LNCaP clone FGC (cell line): ENCODE data around the gene PRICKLE4.
A peak's percentile ranks its signal among the peaks of the same experiment; 100 is the strongest.

Experiments used
- DNase-seq: peaks from one replicate; pipeline ENCODE4 v3.0.0-alpha.2; 2011; ENCODE audit warnings: low read depth
- H3K4me3 ChIP-seq: 2 replicates; pipeline ENCODE4 v1.5.1; 2011; ENCODE audit warnings: mild to moderate bottlenecking, low read depth, low read length, control low read depth
- CTCF ChIP-seq: IDR thresholded peaks from 2 replicates; pipeline ENCODE4 v1.5.1; 2012; ENCODE audit warnings: mild to moderate bottlenecking; ENCODE audit not compliant: control insufficient read depth, insufficient read depth; ENCODE audit errors: extremely low read depth

The PRICKLE4 gene

GRCh38 chr6:41767112-41767833 lies 13.3 kb upstream of the PRICKLE4 start:
- no peak overlapping the region for H3K4me3 ChIP-seq
- peak; percentile 96 for DNase-seq
- no peak for TF ChIP-seq CTCF

GRCh38 chr6:41768545-41769308 lies 11.9 kb upstream of the PRICKLE4 start:
- no peak for TF ChIP-seq CTCF
- H3K4me3 ChIP-seq, result no peak overlapping the region
- no peak for DNase-seq

GRCh38 chr6:41769376-41769775 lies 11.2 kb upstream of the PRICKLE4 start:
- no peak for DNase-seq
- H3K4me3 ChIP-seq, result no peak overlapping the region
- TF ChIP-seq CTCF, result no peak

GRCh38 chr6:41770381-41771057 lies 10.1 kb upstream of the PRICKLE4 start:
- no peak overlapping the region for H3K4me3 ChIP-seq
- no peak for TF ChIP-seq CTCF
- no peak for DNase-seq

GRCh38 chr6:41771058-41771983 lies 9.3 kb upstream of the PRICKLE4 start:
- no peak overlapping the region for H3K4me3 ChIP-seq
- no peak for DNase-seq
- no peak for TF ChIP-seq CTCF

- no peak for TF ChIP-seq CTCF
- DNase-seq, result no peak
- H3K4me3 ChIP-seq, result no peak overlapping the region
Measured at GRCh38 chr6:41774841-41775240, 5.7 kb upstream of the PRICKLE4 start.
